H1 (cell line): ENCODE measurements around the gene TEAD1. TPM values are rescaled to one million over a fixed set of nuclear protein-coding genes. Genes with fewer than 3 reads are reported as not detected.

ENCODE experiments used
- CTCF ChIA-PET: fragments of 300-600 bp; sonication (Branson Sonifier 250); formaldehyde crosslinking; loops from one replicate; lab custom pipeline; 2021; ENCODE audit not compliant: partially characterized antibody; lab: Charles Lee
- POLR2A ChIA-PET: fragments of 300-600 bp; sonication (Branson Sonifier 250); formaldehyde crosslinking; loops from one replicate; lab custom pipeline; 2021; ENCODE audit warnings: inconsistent platforms; ENCODE audit not compliant: partially characterized antibody; lab: Charles Lee
- DNase-seq, 2 experiments: peaks; one replicate each; pipeline versions ENCODE4 v3.0.0 to v3.0.0-alpha.2; 2010 to 2022; ENCODE audit warnings: low spot score in 2 of 2, low read depth in 1 of 2, mixed read lengths in 1 of 2
- FAIRE-seq: peaks from 2 replicates; lab custom pipeline; 2011; peaks lifted over from hg19 to GRCh38; lab: Jason Lieb, UNC
- H2AFZ ChIP-seq: 2 replicates; pipeline ENCODE4 v1.8.1; 2012; ENCODE audit warnings: low read length, inconsistent platforms
- H2AK5ac ChIP-seq: 2 replicates; pipeline ENCODE4 v1.6.1; 2013; ENCODE audit warnings: low read depth, low read length
- H2BK120ac ChIP-seq: replicated peaks from 2 replicates; pipeline ENCODE3; 2013; ENCODE audit warnings: low read depth, low read length, inconsistent platforms
- H2BK12ac ChIP-seq: 2 replicates; pipeline ENCODE4 v1.6.1; 2013; ENCODE audit warnings: low read depth, low read length
- H2BK15ac ChIP-seq: 2 replicates; pipeline ENCODE4 v1.6.1; 2013; ENCODE audit warnings: low read length
- H2BK20ac ChIP-seq: 2 replicates; pipeline ENCODE4 v1.6.1; 2013; ENCODE audit warnings: low read length
- H2BK5ac ChIP-seq: 2 replicates; pipeline ENCODE4 v1.6.1; 2013; ENCODE audit warnings: low read depth, low read length
- H3K14ac ChIP-seq: 2 replicates; pipeline ENCODE4 v1.6.1; 2013; ENCODE audit warnings: inconsistent platforms; ENCODE audit not compliant: insufficient read length
- H3K18ac ChIP-seq: 2 replicates; pipeline ENCODE4 v1.6.1; 2013; ENCODE audit warnings: low read length; ENCODE audit errors: extremely low read depth
- H3K23ac ChIP-seq: 2 replicates; pipeline ENCODE4 v1.6.1; 2013; ENCODE audit warnings: inconsistent platforms; ENCODE audit not compliant: insufficient read length
- H3K23me2 ChIP-seq: 2 replicates; pipeline ENCODE4 v1.6.1; 2013; ENCODE audit warnings: low read depth, low read length
- H3K27ac ChIP-seq: 2 replicates; pipeline ENCODE4 v1.6.1; 2011; ENCODE audit warnings: low read depth, low read length, inconsistent platforms
- H3K27me3 ChIP-seq, 4 experiments: replicated peaks in 1 of 4; 1 replicate in 1 of 4; 2 replicates in 3 of 4; pipeline versions ENCODE4 v1.6.1 to v1.8.1; 2011 to 2013; ENCODE audit warnings: low read length in 3 of 4, mild to moderate bottlenecking in 3 of 4, inconsistent platforms in 2 of 4, mixed read lengths in 2 of 4, moderate library complexity in 1 of 4; ENCODE audit not compliant: control insufficient read depth in 3 of 4, insufficient read depth in 3 of 4; ENCODE audit errors: extremely low read depth in 1 of 4
- H3K36me3 ChIP-seq, 4 experiments: 2 replicates each; pipeline versions ENCODE4 v1.6.1 to v1.8.1; 2011 to 2013; ENCODE audit warnings: mild to moderate bottlenecking in 4 of 4, low read length in 3 of 4, moderate library complexity in 2 of 4, control low read depth in 1 of 4, inconsistent platforms in 1 of 4; ENCODE audit not compliant: insufficient read depth in 4 of 4, control insufficient read depth in 2 of 4
- H3K4ac ChIP-seq: replicated peaks from 2 replicates; pipeline ENCODE3; 2013; ENCODE audit warnings: low read length, low read depth, mixed read lengths, inconsistent platforms; ENCODE audit not compliant: insufficient read length
- H3K4me1 ChIP-seq, 4 experiments: replicated peaks in 1 of 4; 1 replicate in 1 of 4; 2 replicates in 3 of 4; pipeline versions ENCODE4 v1.6.1 to v1.8.1; 2011 to 2013; ENCODE audit warnings: low read length in 3 of 4, inconsistent platforms in 2 of 4, mixed read lengths in 1 of 4; ENCODE audit not compliant: insufficient read depth in 4 of 4, control insufficient read depth in 3 of 4
- H3K4me2 ChIP-seq, 2 experiments: 2 replicates each; pipeline versions ENCODE4 v1.6.1 to v1.8.1; 2011 to 2013; ENCODE audit warnings: low read depth in 2 of 2, low read length in 2 of 2, control low read depth in 1 of 2, inconsistent platforms in 1 of 2, mild to moderate bottlenecking in 1 of 2; ENCODE audit not compliant: insufficient read depth in 1 of 2
- H3K4me3 ChIP-seq, 4 experiments: fragments of 200-600, 300-600 bp in 1 of 4; sonication (generic), shearing (Covaris generic), sonication (Bioruptor Twin) in 1 of 4; 2 replicates each; pipeline versions ENCODE4 v1.5.1 to v1.8.1; 2011 to 2016; ENCODE audit warnings: low read length in 4 of 4, low read depth in 3 of 4, control low read depth in 2 of 4, inconsistent platforms in 2 of 4, mild to moderate bottlenecking in 2 of 4, mixed read lengths in 1 of 4, moderate library complexity in 1 of 4; ENCODE audit not compliant: insufficient read depth in 2 of 4; ENCODE audit errors: extremely low read depth in 1 of 4
- H3K56ac ChIP-seq: replicated peaks from 2 replicates; pipeline ENCODE3; 2013; ENCODE audit warnings: low read depth, mild to moderate bottlenecking, mixed read lengths, low read length, inconsistent platforms; ENCODE audit not compliant: insufficient read length
- H3K79me1 ChIP-seq: 2 replicates; pipeline ENCODE4 v1.6.1; 2013; ENCODE audit warnings: low read depth, low read length, control low read depth
- H3K79me2 ChIP-seq, 2 experiments: 2 replicates each; pipeline versions ENCODE4 v1.6.1 to v1.8.1; 2012 to 2013; ENCODE audit warnings: low read length in 2 of 2, mild to moderate bottlenecking in 2 of 2, inconsistent platforms in 1 of 2; ENCODE audit not compliant: insufficient read depth in 2 of 2, control insufficient read depth in 1 of 2
- H3K9ac ChIP-seq, 4 experiments: replicated peaks in 1 of 4; 1 replicate in 1 of 4; 2 replicates in 3 of 4; pipeline versions ENCODE4 v1.6.1 to v1.8.1; 2011 to 2013; ENCODE audit warnings: low read depth in 3 of 4, low read length in 3 of 4, control low read depth in 2 of 4, mild to moderate bottlenecking in 2 of 4, moderate library complexity in 2 of 4, inconsistent platforms in 1 of 4; ENCODE audit errors: extremely low read depth in 1 of 4
- H3K9me3 ChIP-seq, 2 experiments: 2 replicates each; pipeline versions ENCODE4 v1.6.1 to v1.8.1; 2012 to 2013; ENCODE audit warnings: mild to moderate bottlenecking in 2 of 2, moderate library complexity in 2 of 2, control low read depth in 1 of 2, inconsistent platforms in 1 of 2, low read depth in 1 of 2, low read length in 1 of 2, mixed read lengths in 1 of 2; ENCODE audit not compliant: insufficient read depth in 2 of 2
- H4K20me1 ChIP-seq, 2 experiments: replicated peaks in 1 of 2; 2 replicates each; pipeline versions ENCODE3 to v1.8.1; 2011 to 2013; ENCODE audit warnings: inconsistent platforms in 2 of 2, low read length in 2 of 2, mild to moderate bottlenecking in 1 of 2; ENCODE audit not compliant: insufficient read depth in 2 of 2, control insufficient read depth in 1 of 2
- H4K5ac ChIP-seq: 2 replicates; pipeline ENCODE4 v1.6.1; 2013; ENCODE audit warnings: low read length, low read depth, mixed read lengths, inconsistent platforms; ENCODE audit not compliant: insufficient read length
- H4K8ac ChIP-seq: 2 replicates; pipeline ENCODE4 v1.8.0; 2013; ENCODE audit warnings: mild to moderate bottlenecking, moderate library complexity, low read length, inconsistent platforms; ENCODE audit not compliant: insufficient read depth; ENCODE audit errors: extremely low read depth
- H4K91ac ChIP-seq: replicated peaks from 2 replicates; pipeline ENCODE3; 2013; ENCODE audit warnings: low read length, mixed read lengths, inconsistent platforms; ENCODE audit not compliant: insufficient read length
- SP4 ChIP-seq: IDR thresholded peaks from 2 replicates; pipeline ENCODE4 v1.6.1; 2012; ENCODE audit warnings: low read length, inconsistent platforms
- WGBS, 2 experiments: shearing (Covaris generic) in 1 of 2; methylation state at CpG; one replicate each; pipeline versions ENCODE4 v1.1.6 to v1.1.7; 2013 to 2015; ENCODE audit warnings: low lambda C conversion rate in 2 of 2, mixed read lengths in 2 of 2, inconsistent platforms in 1 of 2, low coverage in 1 of 2, missing lambda C conversion rate in 1 of 2; ENCODE audit not compliant: insufficient replicate concordance in 2 of 2, insufficient coverage in 1 of 2, insufficient read length in 1 of 2; ENCODE audit errors: extremely low coverage in 1 of 2, missing lambda C conversion rate in 1 of 2; 5-methylcytosine and 5-hydroxymethylcytosine counted together
- polyA plus RNA-seq, 7 experiments: library from polyadenylated mRNA; depleted of rRNA in 3 of 7; stranded (reverse) in 5 of 7; unstranded in 2 of 7; fragments of >200 nt in 5 of 7; fragments of 200-250 nt in 2 of 7; gene quantifications; 1 replicate in 5 of 7; 2 replicates in 1 of 7; 4 replicates in 1 of 7; pipeline versions ENCODE4 v1.2.1 to v1.2.3, GENCODE V29; 2011 to 2013; ENCODE audit warnings: missing spikeins in 2 of 7, mixed read lengths in 2 of 7
- total RNA-seq: library from RNA; stranded (reverse); fragmentation: NEBNext Ultra II Directional; extraction: Animal tissue kit (Norgen Biotek cat#: 25700); gene quantifications from 2 replicates; pipeline ENCODE4 v1.2.1, GENCODE V29; 2021

Gene TEAD1
- total and polyA plus RNA-seq, 2 of the 8 experiments (the other 6 are each of a cell fraction or from before 2014, with no cell fraction given): 15.6 to 67.4 TPM

- Histone ChIP-seq H3K79me1 (no peaks in the 10 kb centered on the region), H3K14ac (no peak overlapping the region), H3K18ac (no peak overlapping the region), H3K23me2 (no peaks in the 10 kb centered on the region), H4K8ac (no peak overlapping the region), H3K27ac (no peak overlapping the region), H2BK5ac (no peak overlapping the region), H4K91ac (no peak overlapping the region), H3K79me2 (no peaks in the 10 kb centered on the region), H2AFZ (no peak overlapping the region), H3K27me3 (no peaks in the 10 kb centered on the region), H2BK12ac (no peak overlapping the region), H3K9me3 (no peaks in the 10 kb centered on the region), H3K9ac (no peak overlapping the region), H2AK5ac (no peak overlapping the region), H3K4me2 (no peak overlapping the region), H4K5ac (no peak overlapping the region), H2BK120ac (no peak overlapping the region), H3K23ac (no peak overlapping the region), H3K36me3 (no peaks in the 10 kb centered on the region), H3K4ac (no peak overlapping the region), H2BK15ac (no peak overlapping the region), H4K20me1 (no peaks in the 10 kb centered on the region), H3K56ac (no peak overlapping the region), H3K4me3 (no peak overlapping the region), H2BK20ac (no peak overlapping the region), H3K4me1 (peaks cover 0 to 2% (median 0%) of the 10 kb centered on the region in 4 experiments; a peak in 1 of 7 replicates)
- CTCF ChIA-PET: interaction anchor here (0.9 to 12.5 kb wide), 11 partner anchors 12 to 674 kb away, joined by 3 to 158 read pairs (median 6); no protein-coding TSS in a partner anchor
- POLR2A ChIA-PET: no interaction called here
- TF ChIP-seq SP4: no peak
- no peak for DNase-seq
- FAIRE-seq: no peak
- WGBS, 2 experiments: 88% methylated on average over 10 of the region's 10 CpGs; no CpG with 5 or more reads in 1 of the 2 experiments
These were observed 288.1 kb downstream of the TEAD1 start for GRCh38 chr11:12962306-12962705.
